Measurements from ENCODE around the gene PHPT1. TPM values are rescaled to one million over a fixed set of nuclear protein-coding genes. Genes with fewer than 3 reads are reported as not detected.
A peak's percentile ranks its signal among the peaks of the same experiment; 100 is the strongest.
"Not testable (repeated sequence)": the region's sequence is repeated elsewhere in the genome, so short reads cannot be mapped to it uniquely, and the experiment has no call there.

Gene PHPT1
- total and polyA plus RNA-seq, 2 donors from 2014 or later, result 108 to 283 TPM

DNA sequence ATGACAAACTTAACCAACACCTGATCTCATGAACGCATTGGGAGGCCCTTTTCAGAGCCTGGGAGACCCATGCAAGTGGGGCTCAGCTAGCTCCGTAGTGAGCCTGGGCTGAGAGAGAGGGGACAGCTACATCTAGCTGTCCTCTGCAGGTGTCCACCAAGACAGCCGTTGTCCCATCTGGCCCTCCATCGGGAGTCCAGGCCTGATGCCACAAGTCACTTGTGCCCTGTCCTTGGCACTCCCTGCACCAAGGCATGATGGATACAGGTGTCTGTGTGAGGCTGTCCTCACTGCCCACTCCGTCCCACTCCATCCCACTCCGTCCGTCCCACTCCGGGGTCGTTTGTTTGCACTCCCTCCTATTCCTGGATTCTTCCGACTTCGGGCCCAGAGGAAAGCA, 19.4 kb downstream of the PHPT1 start:
- no peak overlapping the region for H3K4me3 ChIP-seq (ENCODE audit: low read length in 3 of 3)
- peaks cover 0 to 12% (median 11%) of the 10 kb centered on the region in 3 donors for H3K4me1 ChIP-seq (ENCODE audit: control insufficient read depth in 2 of 3, insufficient read depth in 2 of 3, low read depth in 1 of 3, low read length in 3 of 3)
- peak in 1 of 5 donors; percentile 67 for DNase-seq
- no peak overlapping the region for H3K27ac ChIP-seq (ENCODE audit: low read depth in 2 of 2, low read length in 2 of 2)
- no peaks in the 10 kb centered on the region for H3K27me3 ChIP-seq (ENCODE audit: control insufficient read depth, insufficient read depth, low read length)
- no peak for FAIRE-seq
- H3K9ac ChIP-seq (ENCODE audit: low read length in 3 of 3), result no peak overlapping the region
- intact Hi-C loops (cut with DNase I), result no loop called here
- TF ChIP-seq, protein P1, sequence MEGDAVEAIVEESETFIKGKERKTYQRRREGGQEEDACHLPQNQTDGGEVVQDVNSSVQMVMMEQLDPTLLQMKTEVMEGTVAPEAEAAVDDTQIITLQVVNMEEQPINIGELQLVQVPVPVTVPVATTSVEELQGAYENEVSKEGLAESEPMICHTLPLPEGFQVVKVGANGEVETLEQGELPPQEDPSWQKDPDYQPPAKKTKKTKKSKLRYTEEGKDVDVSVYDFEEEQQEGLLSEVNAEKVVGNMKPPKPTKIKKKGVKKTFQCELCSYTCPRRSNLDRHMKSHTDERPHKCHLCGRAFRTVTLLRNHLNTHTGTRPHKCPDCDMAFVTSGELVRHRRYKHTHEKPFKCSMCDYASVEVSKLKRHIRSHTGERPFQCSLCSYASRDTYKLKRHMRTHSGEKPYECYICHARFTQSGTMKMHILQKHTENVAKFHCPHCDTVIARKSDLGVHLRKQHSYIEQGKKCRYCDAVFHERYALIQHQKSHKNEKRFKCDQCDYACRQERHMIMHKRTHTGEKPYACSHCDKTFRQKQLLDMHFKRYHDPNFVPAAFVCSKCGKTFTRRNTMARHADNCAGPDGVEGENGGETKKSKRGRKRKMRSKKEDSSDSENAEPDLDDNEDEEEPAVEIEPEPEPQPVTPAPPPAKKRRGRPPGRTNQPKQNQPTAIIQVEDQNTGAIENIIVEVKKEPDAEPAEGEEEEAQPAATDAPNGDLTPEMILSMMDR (IDR thresholded peaks at IDR 0.05; ENCODE audit: borderline replicate concordance, extremely low read depth, insufficient read depth), result no peak
- H3K36me3 ChIP-seq (ENCODE audit: control insufficient read depth in 2 of 3, insufficient read depth in 3 of 3, low read length in 3 of 3), result peaks cover 0 to 5% (median 2%) of the 10 kb centered on the region in 3 donors
- no peaks in the 10 kb centered on the region for H3K9me3 ChIP-seq (ENCODE audit: control insufficient read depth in 2 of 3, insufficient read depth in 1 of 3, low read length in 3 of 3)

DNA sequence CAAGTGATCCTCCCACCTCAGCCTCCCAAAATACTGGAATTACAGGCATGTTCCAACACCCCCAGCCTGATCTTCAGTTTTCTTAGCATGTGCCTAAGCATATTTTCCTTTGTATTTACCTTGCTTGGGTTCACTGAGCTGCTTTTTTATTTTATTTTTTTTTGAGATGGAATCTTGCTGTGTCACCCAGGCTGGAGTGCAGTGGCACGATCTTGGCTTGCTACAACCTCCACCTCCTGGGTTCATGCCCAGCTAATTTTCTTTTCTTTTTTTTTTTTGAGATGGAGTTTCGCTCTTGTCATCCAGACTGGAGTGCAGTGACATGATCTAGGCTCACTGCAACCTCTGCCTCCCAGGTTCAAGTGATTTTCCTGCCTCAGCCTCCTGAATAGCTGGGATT, 20.4 kb downstream of the PHPT1 start:
- H3K4me3 ChIP-seq (ENCODE audit: low read length in 3 of 3); H3K9ac ChIP-seq (ENCODE audit: low read length in 3 of 3); H3K9me3 ChIP-seq (ENCODE audit: control insufficient read depth in 2 of 3, insufficient read depth in 1 of 3, low read length in 3 of 3); DNase-seq; H3K27ac ChIP-seq (ENCODE audit: low read depth in 2 of 2, low read length in 2 of 2); H3K4me1 ChIP-seq (ENCODE audit: control insufficient read depth in 2 of 3, insufficient read depth in 2 of 3, low read depth in 1 of 3, low read length in 3 of 3); intact Hi-C loops (cut with DNase I); H3K27me3 ChIP-seq (ENCODE audit: control insufficient read depth, insufficient read depth, low read length); FAIRE-seq; H3K36me3 ChIP-seq (ENCODE audit: control insufficient read depth in 2 of 3, insufficient read depth in 3 of 3, low read length in 3 of 3): not testable (repeated sequence)

DNA sequence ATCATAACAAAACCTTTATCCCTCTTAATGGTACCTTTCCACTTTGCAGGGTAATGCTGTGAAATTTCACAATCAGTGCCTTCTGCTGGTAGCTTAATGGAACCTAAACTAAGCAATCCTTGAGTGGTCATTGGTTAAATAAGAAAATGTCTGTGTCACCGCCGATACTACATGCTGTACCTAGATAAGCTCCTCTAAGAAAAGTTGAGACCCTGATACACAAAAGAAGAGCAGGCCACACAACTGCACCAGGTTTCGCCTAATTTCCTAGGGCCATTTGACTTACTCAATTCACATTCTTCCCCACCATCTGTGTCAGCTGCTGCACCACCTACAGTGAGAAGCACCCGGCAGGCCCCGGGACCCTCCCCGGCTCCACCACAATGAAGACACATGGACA, 25.9 kb downstream of the PHPT1 start:
- DNase-seq (no peak), FAIRE-seq (no peak)
- TF ChIP-seq, protein P1 (IDR thresholded peaks at IDR 0.05; ENCODE audit: borderline replicate concordance, extremely low read depth, insufficient read depth), result no peak

DNA sequence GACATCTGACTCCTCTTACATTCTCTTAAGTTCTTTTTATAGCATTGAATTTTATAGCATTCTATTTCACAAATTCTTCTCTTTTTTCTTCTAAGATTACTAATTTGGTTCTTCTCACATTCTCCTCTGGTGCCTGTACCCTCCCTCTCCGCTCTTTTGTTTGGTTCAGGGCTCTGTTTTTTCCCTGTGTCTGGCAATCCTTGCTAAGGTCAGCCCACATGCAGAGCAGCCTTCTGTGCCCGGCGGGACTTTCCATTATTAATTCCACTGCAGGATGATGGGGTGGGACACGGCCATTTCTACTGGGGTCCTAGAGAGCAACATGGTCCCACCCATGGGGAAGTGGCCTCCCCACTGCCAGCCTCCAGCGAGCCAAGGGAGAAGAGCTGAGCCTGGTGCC, 27.3 kb downstream of the PHPT1 start:
- Histone ChIP-seq H3K27ac (ENCODE audit: low read depth in 2 of 2, low read length in 2 of 2) (no peak overlapping the region), H3K9ac (ENCODE audit: low read length in 3 of 3) (no peak overlapping the region), H3K4me3 (ENCODE audit: low read length in 3 of 3) (no peak overlapping the region), H3K27me3 (ENCODE audit: control insufficient read depth, insufficient read depth, low read length) (no peaks in the 10 kb centered on the region), H3K9me3 (ENCODE audit: control insufficient read depth in 2 of 3, insufficient read depth in 1 of 3, low read length in 3 of 3) (no peaks in the 10 kb centered on the region), H3K36me3 (ENCODE audit: control insufficient read depth in 2 of 3, insufficient read depth in 3 of 3, low read length in 3 of 3) (no peaks in the 10 kb centered on the region), H3K4me1 (ENCODE audit: control insufficient read depth in 2 of 3, insufficient read depth in 2 of 3, low read depth in 1 of 3, low read length in 3 of 3) (no peaks in the 10 kb centered on the region)
- intact Hi-C loops (cut with DNase I), result no loop called here
- TF ChIP-seq, protein P1 (IDR thresholded peaks at IDR 0.05; ENCODE audit: borderline replicate concordance, extremely low read depth, insufficient read depth), result no peak
- DNase-seq (peak in 1 of 5 donors; percentile 45), FAIRE-seq (no peak)

More for the DNA sequence above, 25.9 kb downstream of the PHPT1 start:
- Histone ChIP-seq H3K4me1 (ENCODE audit: control insufficient read depth in 2 of 3, insufficient read depth in 2 of 3, low read depth in 1 of 3, low read length in 3 of 3) (no peaks in the 10 kb centered on the region), H3K9ac (ENCODE audit: low read length in 3 of 3) (no peak overlapping the region), H3K9me3 (ENCODE audit: control insufficient read depth in 2 of 3, insufficient read depth in 1 of 3, low read length in 3 of 3) (no peaks in the 10 kb centered on the region), H3K27me3 (ENCODE audit: control insufficient read depth, insufficient read depth, low read length) (no peaks in the 10 kb centered on the region), H3K36me3 (ENCODE audit: control insufficient read depth in 2 of 3, insufficient read depth in 3 of 3, low read length in 3 of 3) (no peaks in the 10 kb centered on the region), H3K4me3 (ENCODE audit: low read length in 3 of 3) (no peak overlapping the region), H3K27ac (ENCODE audit: low read depth in 2 of 2, low read length in 2 of 2) (no peak overlapping the region)
- intact Hi-C loops (cut with DNase I), result no loop called here
